Stimulated activated CD4-positive, alpha-beta T cell treated with anti-CD3 and anti-CD28 coated beads, Interleukin-4, amount 100 ng/mL, for 48 hours (primary cell): ENCODE measurements around the gene CCBE1.

ENCODE experiments used
- DNase-seq, 2 donors: peaks; one replicate each; pipeline ENCODE4 v3.0.0-alpha.2; 2020; ENCODE audit warnings: low read depth in 2 of 2

Gene CCBE1

GRCh38 chr18:59455728-59456276 lies 241.4 kb downstream of the CCBE1 start:
- no peak for DNase-seq

GRCh38 chr18:59454909-59455727 lies 242.1 kb downstream of the CCBE1 start:
- no peak for DNase-seq

- no peak for DNase-seq
Observed at GRCh38 chr18:59453468-59453961, 243.7 kb downstream of the CCBE1 start.

- no peak for DNase-seq
Observed at GRCh38 chr18:59451963-59452362, 245.3 kb downstream of the CCBE1 start.

- DNase-seq: no peak
Observed at GRCh38 chr18:59451073-59451472, 246.2 kb downstream of the CCBE1 start.

GRCh38 chr18:59448546-59448945 lies 248.7 kb downstream of the CCBE1 start:
- no peak for DNase-seq

- no peak for DNase-seq
Observed at GRCh38 chr18:59446012-59446411, 251.2 kb downstream of the CCBE1 start.

- DNase-seq: no peak
Observed at GRCh38 chr18:59437851-59438569, 259.2 kb downstream of the CCBE1 start.

GRCh38 chr18:59432803-59433597 lies 264.2 kb downstream of the CCBE1 start:
- no peak for DNase-seq

- DNase-seq: no peak
Observed at GRCh38 chr18:59431131-59431530, 266.1 kb downstream of the CCBE1 start.

GRCh38 chr18:59429608-59430007 lies 267.6 kb downstream of the CCBE1 start:
- no peak for DNase-seq

- no peak for DNase-seq
Observed at GRCh38 chr18:59428018-59428417, 269.2 kb downstream of the CCBE1 start.

- no peak for DNase-seq
Observed at GRCh38 chr18:59426855-59427254, 270.4 kb downstream of the CCBE1 start.

GRCh38 chr18:59423259-59423658 lies 274.0 kb downstream of the CCBE1 start:
- no peak for DNase-seq

- DNase-seq: no peak
Observed at GRCh38 chr18:59420244-59420643, 277.0 kb downstream of the CCBE1 start.

GRCh38 chr18:59419386-59419785 lies 277.8 kb downstream of the CCBE1 start:
- no peak for DNase-seq

- no peak for DNase-seq
Observed at GRCh38 chr18:59416818-59417217, 280.4 kb downstream of the CCBE1 start.

GRCh38 chr18:59414111-59414653 lies 283.0 kb downstream of the CCBE1 start:
- no peak for DNase-seq

GRCh38 chr18:59402432-59403090 lies 294.7 kb downstream of the CCBE1 start:
- DNase-seq: peak; percentile 60 to 64

GRCh38 chr18:59400407-59400806 lies 296.8 kb downstream of the CCBE1 start:
- DNase-seq: no peak
